K562 treated with DMSO at 1 percent for 24 hours (cell line): Measurements from ENCODE around the gene TMEM40. TPM values are rescaled to one million over a fixed set of nuclear protein-coding genes. Genes with fewer than 3 reads are reported as not detected.

Experiments
- total RNA-seq: library from RNA; unstranded; fragments of 300-600 nt; gene quantifications from 2 replicates; pipeline ENCODE4 v1.2.3, GENCODE V29; 2022; ENCODE audit warnings: low read depth; ENCODE audit not compliant: insufficient read depth

TMEM40 gene, protein sequence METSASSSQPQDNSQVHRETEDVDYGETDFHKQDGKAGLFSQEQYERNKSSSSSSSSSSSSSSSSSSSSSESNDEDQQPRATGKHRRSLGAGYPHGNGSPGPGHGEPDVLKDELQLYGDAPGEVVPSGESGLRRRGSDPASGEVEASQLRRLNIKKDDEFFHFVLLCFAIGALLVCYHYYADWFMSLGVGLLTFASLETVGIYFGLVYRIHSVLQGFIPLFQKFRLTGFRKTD
- total RNA-seq: 1.5 TPM in 1 of 2 replicates, not detected in the other

GRCh38 chr3:12759097-12759679, at the start of gene TMEM40:
Gene TMEM40 (minus strand): TSS chr3:12759259. CDS start chr3:12749832, 9,427 bp downstream.

GRCh38 chr3:12796171-12797123, 37.4 kb upstream of the TMEM40 start, which contains the start of gene CAND2:
Gene CAND2 (plus strand): TSS chr3:12796680. CDS start chr3:12796721, 41 bp downstream.

Other genes starting within 250 kb of the TMEM40 start
- gene MKRN2OS, start 213.8 kb downstream of the TMEM40 start, total RNA-seq: not detected in 2 replicates
- 32.8 and 34.0 TPM in 2 replicates for gene MKRN2, start 202.2 kb downstream of the TMEM40 start, total RNA-seq
- 73.7 and 77.4 TPM in 2 replicates for gene RAF1, start 95.1 kb downstream of the TMEM40 start, total RNA-seq
- gene CAND2, start 37.4 kb upstream of the TMEM40 start, total RNA-seq: 15.0 and 15.7 TPM in 2 replicates
- gene RPL32, start 82.3 kb upstream of the TMEM40 start, total RNA-seq: 2,006 and 2,109 TPM in 2 replicates